Measurements from ENCODE around the gene RYR1.
"Not testable (repeated sequence)": the region's sequence is repeated elsewhere in the genome, so short reads cannot be mapped to it uniquely, and the experiment has no call there.

Gene RYR1

GRCh38 chr19:38400361-38400760 lies 33.1 kb upstream of the RYR1 start:
- TF ChIP-seq CTCF (IDR thresholded peaks at IDR 0.05; ENCODE audit: low read depth, low read length, missing control alignments), result no peak
- H3K4me3 ChIP-seq (ENCODE audit: low read depth, low read length), result no peak overlapping the region
- DNase-seq (ENCODE audit: low read depth), result no peak

- no peak for TF ChIP-seq CTCF (IDR thresholded peaks at IDR 0.05; ENCODE audit: low read depth, low read length, missing control alignments)
- no peak overlapping the region for H3K4me3 ChIP-seq (ENCODE audit: low read depth, low read length)
- no peak for DNase-seq (ENCODE audit: low read depth)
Measured at GRCh38 chr19:38401148-38401547, 32.3 kb upstream of the RYR1 start.

- no peak for DNase-seq (ENCODE audit: low read depth)
- H3K4me3 ChIP-seq (ENCODE audit: low read depth, low read length), result peak overlapping the region; percentile 41
Measured at GRCh38 chr19:38402623-38402966, 30.9 kb upstream of the RYR1 start.

GRCh38 chr19:38402967-38403674 lies 30.4 kb upstream of the RYR1 start, which contains the start of gene FAM98C:
Gene FAM98C (plus strand): TSS chr19:38403093. CDS start chr19:38403154, 61 bp downstream.
- TF ChIP-seq CTCF (IDR thresholded peaks at IDR 0.05; ENCODE audit: low read depth, low read length, missing control alignments), result peak; percentile 85
- DNase-seq (ENCODE audit: low read depth), result peak; percentile 85
- H3K4me3 ChIP-seq (ENCODE audit: low read depth, low read length), result peak within 1 kb of the TSS; percentile 75

More at GRCh38 chr19:38402623-38402966, 30.9 kb upstream of the RYR1 start:
- TF ChIP-seq CTCF (IDR thresholded peaks at IDR 0.05; ENCODE audit: low read depth, low read length, missing control alignments), result no peak

GRCh38 chr19:38404858-38405257 lies 28.6 kb upstream of the RYR1 start:
- DNase-seq (ENCODE audit: low read depth), result no peak
- TF ChIP-seq CTCF (IDR thresholded peaks at IDR 0.05; ENCODE audit: low read depth, low read length, missing control alignments), result no peak
- no peak overlapping the region for H3K4me3 ChIP-seq (ENCODE audit: low read depth, low read length)

- no peak for TF ChIP-seq CTCF (IDR thresholded peaks at IDR 0.05; ENCODE audit: low read depth, low read length, missing control alignments)
- no peak for DNase-seq (ENCODE audit: low read depth)
- no peak overlapping the region for H3K4me3 ChIP-seq (ENCODE audit: low read depth, low read length)
Measured at GRCh38 chr19:38405276-38405675, 28.2 kb upstream of the RYR1 start.

- no peak for TF ChIP-seq CTCF (IDR thresholded peaks at IDR 0.05; ENCODE audit: low read depth, low read length, missing control alignments)
- DNase-seq (ENCODE audit: low read depth), result no peak
- H3K4me3 ChIP-seq (ENCODE audit: low read depth, low read length), result no peak overlapping the region
Measured at GRCh38 chr19:38409631-38410133, 23.8 kb upstream of the RYR1 start.

- H3K4me3 ChIP-seq (ENCODE audit: low read depth, low read length); DNase-seq (ENCODE audit: low read depth): not testable (repeated sequence)
Measured at GRCh38 chr19:38410407-38410806, 23.1 kb upstream of the RYR1 start.

All from GM12864 (cell line).